GM23338 (cell line): Measurements from ENCODE around the gene CTDSPL. TPM values are rescaled to one million over a fixed set of nuclear protein-coding genes. Genes with fewer than 3 reads are reported as not detected.
A peak's percentile ranks its signal among the peaks of the same experiment; 100 is the strongest.

Experiments
- ATAC-seq: fragments of 200-7000 bp; cut with Tn5 transposase; 3 replicates; pipeline ENCODE4 v1.9.1; 2020
- DNase-seq: peaks from one replicate; pipeline ENCODE4 v3.0.0-alpha.2; 2015; ENCODE audit warnings: low spot score
- H2AFZ ChIP-seq: fragments of 200-600 bp; sonication (generic); 2 replicates; pipeline ENCODE4 v1.8.0; 2016; ENCODE audit warnings: antibody characterized with exemption, mild to moderate bottlenecking, moderate library complexity
- H3F3A ChIP-seq: fragments of 200-600 bp; sonication (generic); replicated peaks from 2 replicates; pipeline ENCODE4 v1.8.0; 2017; ENCODE audit warnings: antibody characterized with exemption, mixed run types, low read depth
- H3K27ac ChIP-seq: fragments of 200-600 bp; sonication (generic); 2 replicates; pipeline ENCODE4 v1.6.1; 2016; ENCODE audit warnings: low read depth
- H3K27me3 ChIP-seq: fragments of 200-600 bp; sonication (generic); 2 replicates; pipeline ENCODE4 v1.8.0; 2016; ENCODE audit warnings: mild to moderate bottlenecking, mixed run types, moderate library complexity; ENCODE audit not compliant: insufficient read depth
- H3K36me3 ChIP-seq: fragments of 200-600 bp; sonication (generic); 2 replicates; pipeline ENCODE4 v1.8.0; 2016; ENCODE audit warnings: mild to moderate bottlenecking; ENCODE audit not compliant: insufficient read depth
- H3K4me1 ChIP-seq: fragments of 200-600 bp; sonication (generic); 2 replicates; pipeline ENCODE4 v1.8.0; 2016; ENCODE audit warnings: mild to moderate bottlenecking, moderate library complexity; ENCODE audit not compliant: insufficient read depth
- H3K4me2 ChIP-seq: fragments of 200-600 bp; sonication (generic); 2 replicates; pipeline ENCODE4 v1.7.1; 2017; ENCODE audit warnings: mixed run types
- H3K4me3 ChIP-seq: fragments of 200-600 bp; sonication (generic); 2 replicates; pipeline ENCODE4 v1.6.1; 2016; ENCODE audit warnings: mixed run types
- H3K79me2 ChIP-seq: fragments of 200-600 bp; sonication (generic); replicated peaks from 2 replicates; pipeline ENCODE4 v1.8.0; 2017; ENCODE audit warnings: mild to moderate bottlenecking; ENCODE audit not compliant: insufficient read depth
- H3K9me2 ChIP-seq: fragments of 200-600 bp; sonication (generic); 2 replicates; pipeline ENCODE4 v1.8.0; 2017; ENCODE audit not compliant: insufficient read depth
- H4K20me1 ChIP-seq: fragments of 200-600 bp; sonication (generic); replicated peaks from 2 replicates; pipeline ENCODE4 v1.8.0; 2017; ENCODE audit warnings: mild to moderate bottlenecking; ENCODE audit not compliant: insufficient read depth
- H3K27ac Mint-ChIP-seq: 2 replicates; pipeline ENCODE4 v1.8.0; 2020; ENCODE audit warnings: inconsistent platforms, mild to moderate bottlenecking, moderate library complexity, mixed read lengths
- H3K27me3 Mint-ChIP-seq: 3 replicates; pipeline ENCODE4 v1.8.0; 2022; ENCODE audit warnings: low read depth, mild to moderate bottlenecking, moderate library complexity, mixed read lengths, inconsistent platforms; ENCODE audit not compliant: insufficient read depth, poor library complexity
- H3K36me3 Mint-ChIP-seq: 3 replicates; pipeline ENCODE4 v1.8.0; 2021; ENCODE audit warnings: low read depth, mild to moderate bottlenecking, inconsistent platforms, moderate library complexity, mixed read lengths
- H3K4me1 Mint-ChIP-seq: 3 replicates; pipeline ENCODE4 v1.8.0; 2020; ENCODE audit warnings: mild to moderate bottlenecking, inconsistent platforms, mixed read lengths
- H3K4me3 Mint-ChIP-seq: 3 replicates; pipeline ENCODE4 v1.8.0; 2021; ENCODE audit warnings: moderate library complexity, mild to moderate bottlenecking, inconsistent platforms, mixed read lengths
- H3K9me3 Mint-ChIP-seq: 3 replicates; pipeline ENCODE4 v1.8.0; 2020; ENCODE audit warnings: moderate library complexity, mild to moderate bottlenecking, inconsistent platforms, mixed read lengths
- CREB1 ChIP-seq: fragments of 250-450 bp; sonication (Bioruptor Pico); IDR thresholded peaks from 2 replicates; pipeline ENCODE4 v1.5.0; 2020; ENCODE audit warnings: low read depth, mild to moderate bottlenecking, moderate library complexity
- EZH2 ChIP-seq: fragments of 200-600 bp; sonication (generic); IDR thresholded peaks from one replicate; pipeline ENCODE4 v1.8.0; 2017; ENCODE audit warnings: antibody characterized with exemption, mild to moderate bottlenecking, low read depth; ENCODE audit not compliant: unreplicated experiment
- EZH2phosphoT487 ChIP-seq: fragments of 200-600 bp; sonication (generic); IDR thresholded peaks from one replicate; pipeline ENCODE4 v1.8.1; 2018; ENCODE audit warnings: antibody characterized with exemption; ENCODE audit not compliant: unreplicated experiment
- JUNB ChIP-seq: IDR thresholded peaks from one replicate; pipeline ENCODE4 v1.6.1; 2016; ENCODE audit warnings: antibody characterized with exemption; ENCODE audit not compliant: unreplicated experiment
- NANOG ChIP-seq: IDR thresholded peaks from 2 replicates; pipeline ENCODE4 v1.6.1; 2016; ENCODE audit warnings: antibody characterized with exemption, borderline replicate concordance
- POLR2AphosphoS5 ChIP-seq: IDR thresholded peaks from 2 replicates; pipeline ENCODE4 v1.6.1; 2016; ENCODE audit warnings: antibody characterized with exemption, low read depth
- REST ChIP-seq: IDR thresholded peaks from one replicate; pipeline ENCODE4 v1.6.1; 2018; ENCODE audit warnings: antibody characterized with exemption; ENCODE audit not compliant: unreplicated experiment
- STAT1 ChIP-seq: IDR thresholded peaks from one replicate; pipeline ENCODE4 v1.6.1; 2016; ENCODE audit warnings: antibody characterized with exemption; ENCODE audit not compliant: unreplicated experiment
- ZNF331 ChIP-seq: fragments of 250-450 bp; sonication (Bioruptor Pico); IDR thresholded peaks from 2 replicates; pipeline ENCODE4 v1.5.0; 2020; ENCODE audit warnings: low read depth, mild to moderate bottlenecking, moderate library complexity
- polyA plus RNA-seq: library from polyadenylated mRNA; unstranded; fragments of >200 nt; fragmentation: Nextera tagmentation; extraction: Ambion mirVana; gene quantifications from 2 replicates; pipeline ENCODE4 v1.2.1, GENCODE V29; 2016
- total RNA-seq: library from RNA; depleted of rRNA; stranded (reverse); fragments of >200 nt; shearing (Covaris generic); gene quantifications from 2 replicates; pipeline ENCODE4 v1.2.3, GENCODE V29; 2014
- TF ChIP-seq, protein P1 (sequence below), 2 experiments: fragments of 200-600 bp in 1 of 2; sonication (generic) in 1 of 2; conservative IDR thresholded peaks; 2 replicates each; pipeline versions ENCODE4 v1.5.1 to v1.6.1; 2016 to 2017; ENCODE audit warnings: antibody characterized with exemption in 2 of 2, low read depth in 2 of 2, mild to moderate bottlenecking in 2 of 2, moderate library complexity in 1 of 2

The CTDSPL gene
- total and polyA plus RNA-seq, 2 experiments from 2014 or later: 23.2 to 42.0 TPM

- TF ChIP-seq REST: no peak
- TF ChIP-seq NANOG: no peak
- TF ChIP-seq POLR2AphosphoS5: no peak
- TF ChIP-seq CREB1 (CRISPR knock-in tag): no peak
- no peak for TF ChIP-seq EZH2phosphoT487
- TF ChIP-seq EZH2: no peak
- no peak for TF ChIP-seq ZNF331 (CRISPR knock-in tag)
Observed at GRCh38 chr3:37897763-37898162, 36.1 kb downstream of the CTDSPL start (continued).

- Mint-ChIP-seq H3K27me3 (no peaks in the 10 kb centered on the region), H3K4me3 (no peak overlapping the region), H3K4me1 (peaks cover 18% of the 10 kb centered on the region), H3K36me3 (no peaks in the 10 kb centered on the region; the same call in 2 of the 3 replicates), H3K27ac (peak overlapping the region; percentile 77; the same call in 1 of the 2 replicates), H3K9me3 (no peaks in the 10 kb centered on the region)
- Histone ChIP-seq H3K4me1 (peaks cover 16% of the 10 kb centered on the region), H3K4me3 (no peak overlapping the region), H4K20me1 (no peaks in the 10 kb centered on the region), H2AFZ (no peak overlapping the region), H3K4me2 (peak overlapping the region; percentile 46; the same call in 1 of the 2 replicates), H3K36me3 (no peaks in the 10 kb centered on the region; the same call in 1 of the 2 replicates), H3F3A (no peaks in the 10 kb centered on the region), H3K27me3 (no peaks in the 10 kb centered on the region), H3K27ac (peak overlapping the region; percentile 58; the same call in 1 of the 2 replicates), H3K9me2 (peaks cover 4% of the 10 kb centered on the region; the same call in 1 of the 2 replicates), H3K79me2 (peaks cover 36% of the 10 kb centered on the region)
- DNase-seq (no peak), ATAC-seq (no peak)
- TF ChIP-seq EZH2phosphoT487 (no peak), ZNF331 (CRISPR knock-in tag) (no peak), NANOG (no peak)
Observed at GRCh38 chr3:37898424-37898823, 36.7 kb downstream of the CTDSPL start.

GRCh38 chr3:37899101-37899707 lies 37.5 kb downstream of the CTDSPL start:
- Mint-ChIP-seq H3K4me1 (peaks cover 21% of the 10 kb centered on the region), H3K27me3 (no peaks in the 10 kb centered on the region), H3K9me3 (no peaks in the 10 kb centered on the region), H3K27ac (no peak overlapping the region), H3K4me3 (no peak overlapping the region; the same call in 2 of the 3 replicates), H3K36me3 (no peaks in the 10 kb centered on the region; the same call in 2 of the 3 replicates)
- Histone ChIP-seq H3K79me2 (peaks cover 36% of the 10 kb centered on the region), H3K4me1 (peaks cover 17% of the 10 kb centered on the region), H3K27me3 (no peaks in the 10 kb centered on the region), H3F3A (no peaks in the 10 kb centered on the region), H3K36me3 (no peaks in the 10 kb centered on the region; the same call in 1 of the 2 replicates), H2AFZ (no peak overlapping the region), H3K9me2 (peaks cover 4% of the 10 kb centered on the region; the same call in 1 of the 2 replicates), H3K27ac (peak overlapping the region; percentile 58; the same call in 1 of the 2 replicates), H4K20me1 (no peaks in the 10 kb centered on the region), H3K4me3 (no peak overlapping the region), H3K4me2 (peak overlapping the region; percentile 46; the same call in 1 of the 2 replicates)
- ATAC-seq (peak; percentile 64), DNase-seq (peak; percentile 39)
- no peak for TF ChIP-seq STAT1
- TF ChIP-seq JUNB: no peak
- TF ChIP-seq EZH2phosphoT487: no peak
- no peak for TF ChIP-seq CREB1 (CRISPR knock-in tag)
- TF ChIP-seq, protein P1, sequence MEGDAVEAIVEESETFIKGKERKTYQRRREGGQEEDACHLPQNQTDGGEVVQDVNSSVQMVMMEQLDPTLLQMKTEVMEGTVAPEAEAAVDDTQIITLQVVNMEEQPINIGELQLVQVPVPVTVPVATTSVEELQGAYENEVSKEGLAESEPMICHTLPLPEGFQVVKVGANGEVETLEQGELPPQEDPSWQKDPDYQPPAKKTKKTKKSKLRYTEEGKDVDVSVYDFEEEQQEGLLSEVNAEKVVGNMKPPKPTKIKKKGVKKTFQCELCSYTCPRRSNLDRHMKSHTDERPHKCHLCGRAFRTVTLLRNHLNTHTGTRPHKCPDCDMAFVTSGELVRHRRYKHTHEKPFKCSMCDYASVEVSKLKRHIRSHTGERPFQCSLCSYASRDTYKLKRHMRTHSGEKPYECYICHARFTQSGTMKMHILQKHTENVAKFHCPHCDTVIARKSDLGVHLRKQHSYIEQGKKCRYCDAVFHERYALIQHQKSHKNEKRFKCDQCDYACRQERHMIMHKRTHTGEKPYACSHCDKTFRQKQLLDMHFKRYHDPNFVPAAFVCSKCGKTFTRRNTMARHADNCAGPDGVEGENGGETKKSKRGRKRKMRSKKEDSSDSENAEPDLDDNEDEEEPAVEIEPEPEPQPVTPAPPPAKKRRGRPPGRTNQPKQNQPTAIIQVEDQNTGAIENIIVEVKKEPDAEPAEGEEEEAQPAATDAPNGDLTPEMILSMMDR (conservative IDR thresholded peaks at IDR 0.05; ENCODE audit: low read depth in 2 of 2): no peak
- no peak for TF ChIP-seq EZH2
